Type B pancreatic cell (in vitro differentiated cells): ENCODE measurements around the gene NFIX. TPM values are rescaled to one million over a fixed set of nuclear protein-coding genes. Genes with fewer than 3 reads are reported as not detected.
A peak's percentile ranks its signal among the peaks of the same experiment; 100 is the strongest.

Experiments
- DNase-seq: peaks from one replicate; pipeline ENCODE4 v3.0.0; 2021; ENCODE audit warnings: mixed read lengths; ENCODE audit not compliant: unreplicated experiment; ENCODE audit errors: extremely low spot score
- H3K27ac Mint-ChIP-seq: 2 replicates; pipeline ENCODE4 v1.8.0; 2021; ENCODE audit warnings: mild to moderate bottlenecking, mixed read lengths
- H3K27me3 Mint-ChIP-seq: 2 replicates; pipeline ENCODE4 v1.8.0; 2021; ENCODE audit warnings: mixed read lengths
- H3K36me3 Mint-ChIP-seq: 2 replicates; pipeline ENCODE4 v1.8.0; 2021; ENCODE audit warnings: mixed read lengths
- H3K4me1 Mint-ChIP-seq: one replicate; pipeline ENCODE4 v1.8.0; 2021; ENCODE audit warnings: mixed read lengths; ENCODE audit not compliant: unreplicated experiment
- H3K4me3 Mint-ChIP-seq: 2 replicates; pipeline ENCODE4 v1.8.0; 2021; ENCODE audit warnings: mild to moderate bottlenecking, mixed read lengths
- H3K9me3 Mint-ChIP-seq: 2 replicates; pipeline ENCODE4 v1.8.0; 2021; ENCODE audit warnings: mixed read lengths
- CTCF ChIP-seq: fragments of 200-600 bp; sonication (generic); conservative IDR thresholded peaks from 2 replicates; pipeline ENCODE4 v1.5.0; 2021; ENCODE audit warnings: antibody characterized with exemption, mild to moderate bottlenecking
- total RNA-seq: library from RNA; stranded (reverse); gene quantifications from 2 replicates; pipeline ENCODE4 v1.2.1, GENCODE V29; 2021; ENCODE audit warnings: low replicate concordance

Gene NFIX
- total RNA-seq, 1 donor from 2014 or later: 12.4 TPM

GRCh38 chr19:13087295-13087694, 92.0 kb downstream of the NFIX start:
- peaks cover 18% of the 10 kb centered on the region for H3K4me1 Mint-ChIP-seq
- DNase-seq: no peak
- H3K4me3 Mint-ChIP-seq: no peak overlapping the region
- TF ChIP-seq CTCF: no peak
- H3K9me3 Mint-ChIP-seq: no peaks in the 10 kb centered on the region
- H3K36me3 Mint-ChIP-seq: no peaks in the 10 kb centered on the region
- peaks cover 78% of the 10 kb centered on the region for H3K27me3 Mint-ChIP-seq
- no peak overlapping the region for H3K27ac Mint-ChIP-seq

DNA sequence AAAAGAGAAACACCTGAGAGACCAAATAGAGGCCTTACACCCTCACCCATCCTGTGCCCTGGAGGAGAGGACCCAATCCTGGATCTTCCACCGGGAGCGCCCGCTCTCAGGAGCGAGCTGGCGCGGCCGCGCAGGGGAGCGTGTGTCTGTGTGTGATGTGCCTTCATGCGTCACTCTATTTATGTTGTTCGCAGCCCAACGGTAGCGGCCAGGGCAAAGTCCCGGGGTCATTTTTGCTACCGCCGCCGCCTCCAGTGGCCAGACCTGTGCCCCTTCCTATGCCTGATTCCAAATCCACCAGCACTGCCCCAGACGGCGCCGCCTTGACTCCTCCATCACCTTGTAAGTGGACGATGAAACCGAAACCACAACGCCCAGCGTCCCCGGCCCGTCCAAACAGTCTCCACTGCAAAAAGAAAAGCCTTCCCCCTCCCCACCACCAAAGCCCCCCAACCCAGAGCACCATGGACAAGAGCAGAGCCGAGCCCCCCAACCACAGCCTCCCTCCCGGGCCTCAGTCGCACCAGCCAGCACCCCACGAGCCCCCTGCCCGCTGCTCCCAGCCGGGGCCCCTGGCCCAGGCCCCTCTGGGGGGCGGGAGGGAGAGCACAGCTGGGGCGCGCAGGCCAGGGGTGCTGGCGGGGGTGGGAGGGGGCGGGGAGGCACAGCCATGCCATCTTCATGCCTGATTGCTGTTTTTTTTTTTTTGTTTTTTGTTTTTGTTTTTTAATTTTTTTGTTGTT, 92.7 kb downstream of the NFIX start:
- TF ChIP-seq CTCF: no peak
- Mint-ChIP-seq H3K4me3 (no peak overlapping the region), H3K27me3 (peaks cover 73% of the 10 kb centered on the region), H3K27ac (no peak overlapping the region), H3K4me1 (peaks cover 13% of the 10 kb centered on the region), H3K36me3 (no peaks in the 10 kb centered on the region), H3K9me3 (no peaks in the 10 kb centered on the region)
- DNase-seq: no peak

- H3K27me3 Mint-ChIP-seq: peaks cover 67% of the 10 kb centered on the region
- no peak overlapping the region for H3K27ac Mint-ChIP-seq
- no peak for DNase-seq
- no peaks in the 10 kb centered on the region for H3K9me3 Mint-ChIP-seq
- peaks cover 6% of the 10 kb centered on the region for H3K4me1 Mint-ChIP-seq
- H3K36me3 Mint-ChIP-seq: no peaks in the 10 kb centered on the region
- H3K4me3 Mint-ChIP-seq: no peak overlapping the region
- peak; percentile 63 for TF ChIP-seq CTCF
Observed at GRCh38 chr19:13089139-13089856, 94.0 kb downstream of the NFIX start.

GRCh38 chr19:13089857-13090507, 94.7 kb downstream of the NFIX start:
- no peak overlapping the region for H3K27ac Mint-ChIP-seq
- H3K27me3 Mint-ChIP-seq: peaks cover 69% of the 10 kb centered on the region
- peaks cover 6% of the 10 kb centered on the region for H3K4me1 Mint-ChIP-seq
- H3K36me3 Mint-ChIP-seq: no peaks in the 10 kb centered on the region
- H3K9me3 Mint-ChIP-seq: no peaks in the 10 kb centered on the region
- H3K4me3 Mint-ChIP-seq: no peak overlapping the region
- no peak for TF ChIP-seq CTCF
- DNase-seq: no peak

- Mint-ChIP-seq H3K9me3 (no peaks in the 10 kb centered on the region), H3K4me3 (no peak overlapping the region), H3K27ac (no peak overlapping the region), H3K36me3 (no peaks in the 10 kb centered on the region), H3K27me3 (peaks cover 64% of the 10 kb centered on the region), H3K4me1 (peaks cover 5% of the 10 kb centered on the region)
- DNase-seq: no peak
- no peak for TF ChIP-seq CTCF
Observed at GRCh38 chr19:13090511-13091231, 95.4 kb downstream of the NFIX start.
